Myocyte (in vitro differentiated cells): ENCODE results near the gene LOC128125822. TPM values are rescaled to one million over a fixed set of nuclear protein-coding genes. Genes with fewer than 3 reads are reported as not detected.
A peak's percentile ranks its signal among the peaks of the same experiment; 100 is the strongest.
"Not testable (repeated sequence)": the region's sequence is repeated elsewhere in the genome, so short reads cannot be mapped to it uniquely, and the experiment has no call there.

Experiments used
- DNase-seq: peaks from one replicate; pipeline ENCODE4 v3.0.0-alpha.2; 2012; ENCODE audit warnings: low read depth
- total RNA-seq: library from RNA; depleted of rRNA; stranded (reverse); fragments of >200 nt; gene quantifications from 2 replicates; pipeline ENCODE4 v1.2.3, GENCODE V29; 2014

LOC128125822 gene

GRCh38 chr6:63581355-63582013 is 9.2 kb downstream of the LOC128125822 start:
- no peak for DNase-seq

GRCh38 chr6:63582579-63583231 is 10.4 kb downstream of the LOC128125822 start:
- DNase-seq, result no peak

GRCh38 chr6:63584125-63584514 is 11.8 kb downstream of the LOC128125822 start:
- DNase-seq, result no peak

GRCh38 chr6:63584566-63584965 is 12.3 kb downstream of the LOC128125822 start:
- DNase-seq, result no peak

GRCh38 chr6:63585652-63586051 is 13.4 kb downstream of the LOC128125822 start:
- not testable (repeated sequence) for DNase-seq

- DNase-seq, result no peak
Observed at GRCh38 chr6:63589952-63590411, 17.7 kb downstream of the LOC128125822 start.

- DNase-seq, result no peak
Observed at GRCh38 chr6:63592886-63593285, 20.6 kb downstream of the LOC128125822 start.

- no peak for DNase-seq
Observed at GRCh38 chr6:63597141-63598048, 25.1 kb downstream of the LOC128125822 start.

GRCh38 chr6:63598049-63599036 is 26.1 kb downstream of the LOC128125822 start:
- DNase-seq, result peak; percentile 68

- no peak for DNase-seq
Observed at GRCh38 chr6:63599243-63599642, 27.0 kb downstream of the LOC128125822 start.

GRCh38 chr6:63600136-63600535 is 27.9 kb downstream of the LOC128125822 start:
- no peak for DNase-seq

GRCh38 chr6:63609231-63609630 is 37.0 kb downstream of the LOC128125822 start:
- DNase-seq, result no peak

GRCh38 chr6:63610944-63611343 is 38.7 kb downstream of the LOC128125822 start:
- no peak for DNase-seq

GRCh38 chr6:63611560-63611959 is 39.3 kb downstream of the LOC128125822 start:
- DNase-seq, result no peak

GRCh38 chr6:63615590-63615989 is 43.3 kb downstream of the LOC128125822 start:
- no peak for DNase-seq

Other genes starting within 250 kb of the LOC128125822 start
- 9.3 and 24.1 TPM in 2 replicates for gene PTP4A1, start within 50 bp of the LOC128125822 start, total RNA-seq
- 45.0 and 45.5 TPM in 2 replicates for gene PHF3, start 63.3 kb downstream of the LOC128125822 start, total RNA-seq